Fibroblast of skin of left quadriceps (primary cell): ENCODE data around the gene ST3GAL3.

Source experiments
- DNase-seq, 2 experiments: peaks; one replicate each; pipeline ENCODE4 v3.0.0-alpha.2; 2013; ENCODE audit warnings: low read depth in 2 of 2

Gene ST3GAL3

DNA sequence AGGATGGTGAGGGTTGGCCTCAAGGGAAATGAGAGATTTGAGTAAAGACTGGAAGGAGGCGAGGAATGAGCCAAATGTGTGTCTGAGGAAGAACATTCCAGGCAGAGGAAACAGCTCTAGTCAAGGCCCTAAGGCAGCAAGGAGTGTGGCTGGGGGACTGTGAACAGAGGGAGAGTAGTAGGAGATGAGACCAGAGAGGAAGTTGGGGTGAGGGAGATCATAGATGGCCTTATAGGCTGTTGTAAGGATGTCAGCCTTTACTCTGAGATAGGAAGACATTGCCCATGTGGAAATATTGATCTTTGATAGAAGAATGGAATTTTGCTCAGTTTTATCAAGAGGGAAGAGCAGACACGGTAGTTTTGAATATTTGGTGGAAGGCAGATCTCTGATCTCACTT, 171.1 kb downstream of the ST3GAL3 start:
- no peak for DNase-seq

DNA sequence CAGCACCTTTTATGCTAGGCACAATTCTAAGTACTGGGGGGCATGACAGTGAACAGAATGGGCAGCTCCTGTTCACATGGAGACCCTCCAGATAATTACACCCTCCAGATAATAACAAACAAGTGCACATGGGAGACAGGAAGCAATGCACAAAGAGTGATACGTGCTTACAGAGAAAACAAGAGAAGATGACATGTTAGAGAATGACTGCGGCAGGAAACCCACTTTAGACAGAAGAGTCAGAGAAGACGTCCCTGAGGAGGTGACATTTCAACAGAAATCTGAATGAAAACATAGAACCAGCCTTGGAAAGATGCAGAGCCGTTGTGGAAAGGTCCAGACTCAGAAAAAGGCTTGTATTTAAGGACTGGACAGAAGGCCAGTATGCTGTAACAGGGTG, 171.5 kb downstream of the ST3GAL3 start:
- DNase-seq: no peak

DNA sequence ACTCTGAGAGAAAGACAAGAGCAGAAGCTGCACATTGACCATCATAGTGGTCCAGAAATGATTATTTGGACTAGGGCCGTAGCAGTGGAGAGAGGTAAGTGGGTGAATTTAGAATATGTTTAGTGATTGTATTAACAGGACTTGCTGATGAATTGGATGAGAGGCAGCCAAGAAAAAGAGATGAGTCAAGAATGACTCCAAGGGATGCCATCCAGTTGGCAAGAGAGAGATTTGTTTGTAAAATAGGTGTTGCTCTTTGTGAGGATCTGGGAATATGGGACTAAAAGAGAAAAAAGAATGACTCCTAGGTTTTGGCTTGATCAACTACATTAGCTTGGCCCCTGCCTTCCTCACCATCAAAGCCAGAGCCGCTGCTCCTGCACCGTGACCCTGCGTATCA, 172.1 kb downstream of the ST3GAL3 start:
- no peak for DNase-seq

DNA sequence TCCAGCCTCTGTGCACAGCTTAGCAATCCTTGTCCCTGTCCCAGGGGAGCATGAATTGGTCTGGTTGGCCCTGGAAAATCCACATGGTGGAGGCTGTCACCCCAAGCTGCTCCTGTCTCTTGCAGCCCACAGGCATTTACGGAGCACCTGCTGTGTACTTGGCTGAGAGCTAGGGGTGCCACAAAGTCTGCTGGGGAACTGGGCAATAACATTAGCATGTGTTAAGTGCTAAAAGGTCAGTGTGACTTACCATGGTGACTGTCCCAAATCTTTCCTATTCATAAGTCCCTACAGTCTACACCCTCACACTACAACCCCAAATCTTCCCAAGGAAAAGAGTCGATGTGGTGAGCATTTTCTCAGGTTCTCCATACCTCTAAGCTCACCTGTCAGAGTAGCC, 172.7 kb downstream of the ST3GAL3 start:
- DNase-seq: no peak

DNA sequence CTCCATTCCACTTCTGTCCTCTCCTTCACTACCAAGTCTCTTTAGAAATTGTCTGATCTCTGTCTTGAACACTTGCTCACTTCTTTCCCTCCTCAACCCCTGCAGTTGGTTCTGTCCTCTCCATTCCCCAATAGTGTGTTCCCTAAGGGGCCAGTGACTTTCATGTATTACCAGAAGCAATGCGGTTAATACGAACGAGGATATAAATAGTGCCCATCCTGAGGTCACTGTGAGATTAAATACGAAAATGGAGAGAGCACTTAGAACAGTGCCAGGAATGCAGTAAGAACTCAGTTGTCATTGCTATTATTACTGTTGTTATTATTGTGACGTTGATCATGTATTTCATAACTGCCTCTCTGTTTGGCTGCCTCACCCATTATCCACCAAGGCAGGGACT, 173.3 kb downstream of the ST3GAL3 start:
- no peak for DNase-seq

DNA sequence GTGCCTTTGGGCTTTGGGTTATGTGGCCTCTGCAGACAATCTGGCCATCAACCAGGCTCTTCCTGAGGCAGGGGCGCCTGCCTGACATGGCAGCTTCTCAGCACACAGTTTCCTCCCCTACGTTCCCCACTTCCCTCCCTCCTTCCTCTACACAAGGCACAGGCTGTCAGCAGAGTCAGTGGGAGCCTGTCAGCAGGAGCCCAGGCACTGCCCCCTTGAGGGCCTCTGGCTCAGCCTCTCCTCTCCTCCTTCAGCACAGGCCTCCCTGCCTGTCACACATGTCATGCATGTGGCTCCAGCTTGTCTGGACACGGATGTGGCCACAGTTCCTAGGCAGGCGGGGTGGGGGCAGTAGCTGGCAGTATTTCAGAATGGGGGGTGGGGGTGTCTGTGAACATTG, 174.1 kb downstream of the ST3GAL3 start:
- DNase-seq: no peak

DNA sequence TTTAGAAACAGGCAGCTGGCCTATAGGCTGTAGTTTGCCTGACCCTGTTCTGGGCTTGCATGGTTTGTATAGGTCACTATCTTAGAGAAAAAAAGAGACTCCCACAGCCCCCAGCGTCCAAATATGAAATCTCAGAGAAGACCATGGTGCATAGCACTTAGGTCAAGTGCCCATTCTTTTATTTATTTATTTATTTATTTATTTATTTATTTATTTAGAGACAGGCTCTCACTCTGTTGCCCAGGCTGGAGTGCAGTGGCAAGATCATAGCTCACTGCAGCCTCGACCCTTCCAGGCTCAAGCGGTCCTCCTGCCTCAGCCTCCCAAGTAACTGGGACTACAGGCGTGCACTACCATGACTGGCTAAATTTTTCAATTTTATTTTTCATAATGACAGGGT, 175.4 kb downstream of the ST3GAL3 start:
- DNase-seq: no peak

DNA sequence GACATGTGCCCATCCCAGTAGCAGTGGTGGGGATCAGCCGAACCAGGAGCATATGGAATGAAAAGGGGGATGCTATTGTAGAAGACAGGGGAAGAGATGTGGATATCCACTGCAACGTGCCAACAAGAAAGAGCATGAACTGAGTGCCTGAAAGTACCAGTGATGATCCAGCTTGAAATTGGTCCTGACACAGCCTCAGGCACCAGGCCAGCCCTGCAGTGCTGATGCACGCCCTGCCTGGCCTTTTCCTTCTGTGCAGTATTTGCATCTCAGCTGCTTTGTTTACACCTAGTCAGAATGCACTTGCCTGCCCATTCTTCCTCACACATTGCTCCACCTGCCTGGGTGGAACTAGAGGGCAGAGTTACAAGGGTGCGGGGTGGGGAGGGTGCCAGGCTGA, 176.0 kb downstream of the ST3GAL3 start:
- no peak for DNase-seq

DNA sequence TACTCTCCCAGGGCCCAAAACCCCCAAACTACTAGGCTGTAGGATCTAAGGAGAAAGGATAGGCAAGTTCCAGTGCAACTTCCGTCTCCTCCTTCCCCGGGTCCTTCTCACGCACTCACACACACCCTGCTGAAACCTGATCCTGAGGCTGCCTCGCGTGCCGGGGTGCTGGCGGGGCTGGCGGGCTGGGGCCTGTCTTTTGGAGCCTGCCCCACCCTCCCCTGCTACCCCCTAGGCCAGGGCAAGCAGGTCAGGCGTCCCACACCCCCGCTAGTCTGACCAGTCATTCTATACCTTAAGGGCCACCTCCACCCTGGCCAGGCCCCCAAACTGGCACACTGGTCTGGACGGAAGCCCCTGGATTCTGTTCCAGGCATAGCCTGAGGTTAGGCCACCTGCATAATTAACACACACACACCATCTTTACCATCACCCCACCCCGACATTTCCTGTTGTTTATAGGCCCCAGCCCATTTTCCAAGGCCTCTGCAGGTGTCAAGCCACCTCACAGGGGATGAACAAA, 178.0 kb downstream of the ST3GAL3 start:
- DNase-seq: no peak

DNA sequence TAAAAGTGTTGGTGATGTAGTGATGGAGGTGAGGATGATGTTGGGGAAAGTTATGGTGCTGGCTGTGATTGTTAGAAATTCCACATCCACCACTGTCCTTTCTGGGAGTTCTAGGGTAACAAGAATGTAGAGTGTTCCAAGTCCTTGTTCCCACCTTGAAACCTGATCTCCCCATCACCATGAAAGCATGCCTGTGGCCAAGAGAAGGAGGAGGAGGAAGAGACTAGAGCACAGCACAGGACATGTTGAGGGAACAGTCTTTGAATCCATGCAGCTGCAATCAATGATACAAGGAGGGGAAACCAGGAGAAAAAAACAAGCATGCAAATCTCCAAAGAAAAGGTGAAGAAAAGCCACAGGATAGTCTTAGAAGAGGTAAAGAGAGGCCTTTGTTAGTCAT, 180.4 kb downstream of the ST3GAL3 start:
- no peak for DNase-seq

DNA sequence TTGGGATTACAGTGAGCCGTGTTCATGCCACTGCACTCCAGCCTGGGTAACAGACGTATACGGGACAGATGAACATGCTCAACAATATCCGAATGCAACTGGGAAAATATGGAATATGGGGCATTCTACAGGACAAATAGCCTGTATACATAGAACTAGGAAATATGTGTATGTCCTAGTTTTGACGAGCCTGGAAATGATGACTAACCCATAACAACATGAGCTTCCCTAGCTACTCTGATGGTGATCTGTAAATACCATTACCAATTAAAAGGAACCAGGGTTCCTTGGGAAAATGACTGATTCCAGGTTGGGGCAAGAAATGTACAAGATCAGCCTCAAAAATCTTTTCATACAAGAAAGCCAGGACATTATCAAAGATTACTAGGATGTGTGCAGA, 183.5 kb downstream of the ST3GAL3 start:
- no peak for DNase-seq

DNA sequence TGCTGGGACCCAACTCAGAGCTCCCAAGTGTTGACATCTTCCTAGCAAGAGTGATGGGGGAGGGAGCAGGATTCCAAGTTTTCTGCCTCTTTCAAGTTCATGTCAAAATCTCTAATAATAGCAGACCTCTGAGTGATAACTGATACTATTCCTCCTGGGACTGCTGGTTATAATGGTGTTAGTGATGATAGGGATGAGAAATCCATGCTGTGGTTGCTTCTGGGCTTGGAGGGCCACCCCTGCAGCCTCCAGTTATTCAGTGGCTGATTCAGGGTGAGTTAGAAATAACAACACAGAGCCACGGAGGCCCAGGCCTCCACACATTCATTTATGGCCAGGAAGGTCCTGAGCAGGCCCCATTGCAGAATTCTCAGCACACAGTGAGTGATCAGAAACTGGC, 185.7 kb downstream of the ST3GAL3 start:
- peak; percentile 25 to 32 for DNase-seq

DNA sequence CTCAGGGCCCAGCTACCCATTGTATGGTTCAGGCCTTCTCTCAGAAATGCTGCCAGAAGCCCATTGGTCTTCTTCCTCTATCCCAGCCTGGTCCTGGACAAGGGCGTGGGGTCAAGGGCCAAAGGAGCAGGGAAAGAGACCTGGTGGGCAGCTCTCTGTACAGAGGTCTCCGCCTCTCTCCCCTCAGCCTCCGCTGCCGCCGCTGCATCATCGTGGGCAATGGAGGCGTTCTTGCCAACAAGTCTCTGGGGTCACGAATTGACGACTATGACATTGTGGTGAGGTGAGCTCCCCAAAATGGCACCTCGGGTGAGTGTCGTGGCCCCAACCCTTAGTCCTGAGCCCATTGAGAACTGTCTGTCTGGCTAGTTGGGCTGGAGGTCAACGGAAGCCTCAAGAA, 191.6 kb downstream of the ST3GAL3 start:
- DNase-seq: no peak

DNA sequence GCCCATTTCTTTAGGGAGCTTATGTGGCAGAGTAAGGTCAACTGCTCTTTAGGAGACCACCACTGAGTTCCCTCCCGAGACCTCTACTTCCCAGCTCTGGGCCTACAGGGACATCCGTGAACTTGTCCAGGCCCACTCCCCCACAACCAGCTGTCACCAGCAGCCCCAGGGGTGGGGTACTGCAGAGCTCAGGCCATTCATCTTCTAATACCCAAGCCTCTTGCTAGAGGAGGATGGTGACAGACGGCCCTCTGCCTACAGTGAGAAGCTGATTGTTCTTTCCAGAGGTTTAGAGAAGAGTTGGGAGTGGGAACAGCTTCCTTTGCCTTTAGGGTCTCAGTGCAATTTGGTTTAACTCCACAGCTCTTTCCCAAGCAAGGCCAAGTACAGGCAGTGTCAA, 193.1 kb downstream of the ST3GAL3 start:
- DNase-seq: no peak

DNA sequence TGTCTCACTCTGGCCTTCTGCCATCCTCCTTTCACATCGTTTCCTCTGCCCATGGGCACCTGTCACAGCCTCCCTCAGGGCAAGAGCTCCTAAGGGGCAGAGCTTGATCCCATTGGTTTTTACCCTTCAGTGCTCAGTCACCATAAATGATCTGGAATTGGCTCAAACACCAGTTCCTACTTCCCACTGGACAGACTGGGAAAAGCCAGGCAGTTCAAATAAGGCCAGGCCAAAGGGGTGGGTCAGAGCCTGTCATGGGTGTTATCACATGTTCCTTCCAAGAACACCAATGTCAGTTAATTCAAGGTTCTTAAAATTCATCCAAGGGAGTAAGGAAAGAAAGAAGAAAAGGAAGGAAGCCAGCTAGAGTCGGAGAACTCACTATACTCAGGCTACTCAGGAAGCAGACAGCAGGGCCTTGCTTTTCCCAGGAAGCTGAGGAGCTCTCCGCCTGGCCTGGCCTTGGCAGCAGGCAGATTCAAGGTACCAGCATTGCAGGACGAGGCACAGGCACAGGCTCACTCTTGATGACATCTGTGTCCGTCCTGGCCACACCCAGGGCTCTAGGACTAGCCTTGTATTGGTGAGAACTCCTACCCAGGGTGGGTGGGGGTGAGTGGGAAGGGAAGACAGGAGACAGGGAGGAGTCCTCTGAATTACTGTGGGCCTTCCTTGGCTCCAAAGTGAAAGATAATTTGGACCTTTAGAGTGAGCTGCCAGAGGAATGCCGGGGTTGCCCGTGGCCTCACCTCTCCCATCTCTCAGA, 194.0 kb downstream of the ST3GAL3 start:
- no peak for DNase-seq

DNA sequence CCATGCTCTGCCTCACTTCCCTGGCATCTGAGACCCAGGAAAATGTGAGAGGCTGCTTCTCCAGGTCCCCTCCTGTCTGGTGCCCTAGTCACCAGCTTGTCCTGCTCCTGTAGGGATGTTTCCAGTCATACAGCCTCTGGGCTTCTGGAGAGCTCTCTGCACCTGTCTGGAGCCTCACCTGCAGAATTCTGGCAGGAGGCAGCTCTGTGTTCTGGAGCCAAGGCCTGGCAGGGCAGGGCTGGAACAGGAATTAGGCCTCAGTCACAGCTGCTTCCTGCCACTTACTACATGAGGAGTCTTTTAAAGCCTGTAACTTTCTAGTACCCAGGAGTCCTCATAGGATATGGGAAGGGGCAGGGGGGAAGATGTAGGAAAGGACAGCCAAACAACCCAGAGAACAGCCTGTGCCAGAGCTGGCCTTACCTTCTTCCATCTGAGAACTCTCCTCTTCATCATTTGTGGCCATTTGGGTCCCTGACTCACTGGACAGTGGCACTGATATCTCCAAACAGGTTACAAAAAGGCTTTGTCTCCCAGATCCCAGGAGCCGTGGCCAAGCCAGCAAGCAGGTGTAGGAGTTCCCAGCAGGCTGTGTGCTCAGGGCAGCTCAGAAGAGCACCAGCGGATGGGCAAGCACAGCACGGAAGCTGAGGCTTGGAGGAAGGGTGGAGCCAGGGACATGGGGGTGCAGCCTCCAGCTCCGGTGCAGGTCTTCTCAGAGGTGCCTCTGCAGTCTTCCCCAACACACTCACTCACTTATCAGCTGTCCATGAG, 194.9 kb downstream of the ST3GAL3 start:
- DNase-seq: no peak

DNA sequence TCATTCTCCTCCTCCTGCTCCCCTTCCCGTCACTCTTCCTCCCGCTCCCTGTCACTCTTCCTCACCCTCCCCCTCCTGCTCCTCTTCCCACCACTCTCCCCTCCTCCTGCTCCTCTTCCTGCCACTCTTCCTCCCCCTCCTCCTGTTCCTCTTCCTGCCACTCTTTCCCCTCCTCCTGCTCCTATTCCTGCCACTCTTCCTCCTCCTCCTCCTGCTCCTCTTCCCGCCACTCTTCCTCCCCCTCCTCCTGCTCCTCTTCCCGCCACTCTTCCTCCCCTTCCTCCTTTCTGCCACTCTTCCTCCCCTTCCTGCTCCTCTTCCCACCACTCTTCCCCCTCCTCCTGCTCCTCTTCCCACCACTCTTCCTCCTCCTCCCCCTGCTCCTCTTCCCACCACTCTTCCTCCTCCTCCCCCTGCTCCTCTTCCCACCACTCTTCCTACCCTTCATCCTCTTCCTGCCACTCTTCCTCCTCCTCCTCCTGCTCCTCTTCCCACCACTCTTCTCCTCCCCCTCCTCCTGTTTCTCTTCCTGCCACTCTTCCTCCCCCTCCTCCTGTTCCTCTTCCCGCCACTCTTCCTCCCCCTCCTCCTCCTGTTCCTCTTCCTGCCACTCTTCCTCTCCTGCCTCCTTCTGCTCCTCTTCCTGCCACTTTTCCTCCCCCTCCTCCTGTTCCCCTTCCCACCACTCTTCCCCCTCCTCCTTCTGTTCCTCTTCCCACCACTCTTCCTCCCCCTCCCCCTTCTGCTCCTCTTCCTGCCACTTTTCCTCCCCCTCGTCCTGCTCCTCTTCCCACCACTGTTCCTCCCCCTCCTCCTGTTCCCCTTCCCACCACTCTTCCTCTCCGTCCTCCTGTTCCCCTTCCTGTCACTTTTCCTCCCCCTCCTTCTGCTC, 197.6 kb downstream of the ST3GAL3 start:
- no peak for DNase-seq

DNA sequence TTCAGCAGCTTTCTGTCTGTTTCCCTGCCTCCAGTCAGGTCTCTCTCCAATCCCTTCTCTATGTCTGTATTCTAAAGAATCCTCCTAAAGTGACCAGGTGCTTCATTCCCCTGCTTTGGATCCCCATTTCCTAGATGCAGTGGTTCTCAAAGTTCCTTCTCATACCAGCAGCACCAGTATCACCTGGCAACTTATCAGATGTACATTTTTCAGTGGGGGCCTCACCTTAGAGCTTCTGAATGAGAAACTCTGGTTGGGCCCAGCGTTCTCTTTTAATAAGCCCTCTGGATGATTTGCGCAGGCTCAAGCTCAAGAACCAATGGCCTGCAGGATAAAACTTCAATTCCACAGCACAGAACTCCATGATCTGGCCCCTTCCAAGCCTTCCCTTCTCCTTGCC, 200.9 kb downstream of the ST3GAL3 start:
- DNase-seq: no peak

DNA sequence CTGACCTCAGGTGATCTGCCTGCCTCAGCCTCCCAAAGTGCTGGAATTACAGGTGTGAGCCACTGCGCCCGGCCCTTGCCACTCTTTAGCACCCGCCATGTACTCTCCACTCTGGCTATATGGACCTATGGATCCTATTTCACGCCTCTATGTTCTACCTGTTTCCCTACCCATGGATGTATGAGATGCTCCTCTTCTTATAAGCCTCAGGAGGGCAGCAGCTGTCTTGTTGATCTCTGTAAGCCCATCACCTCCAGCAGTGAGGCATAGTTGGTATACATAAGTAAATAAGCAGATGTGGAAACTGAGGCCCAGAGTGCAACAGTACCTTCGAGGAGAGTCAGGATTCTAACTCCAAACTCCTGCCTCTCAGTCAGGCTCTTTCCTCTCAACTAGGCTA, 201.5 kb downstream of the ST3GAL3 start:
- no peak for DNase-seq

DNA sequence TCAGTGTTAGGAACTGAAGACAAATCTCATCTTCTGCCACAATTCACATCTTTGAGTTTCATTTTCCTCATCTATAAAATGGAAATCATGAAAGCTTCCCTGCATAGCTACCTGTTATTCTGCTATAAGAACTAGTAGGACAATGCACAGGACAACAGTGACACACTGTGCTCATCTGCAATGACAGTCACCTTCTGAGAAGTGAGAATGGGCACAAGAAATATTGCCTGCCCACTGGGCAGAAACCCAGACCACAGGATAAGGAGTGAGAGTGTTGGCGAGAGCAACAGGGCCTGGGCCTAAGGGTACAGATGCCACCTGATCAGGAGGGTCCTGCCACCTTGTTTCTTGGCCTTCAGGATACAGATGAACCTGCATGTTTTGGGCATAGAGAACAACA, 203.0 kb downstream of the ST3GAL3 start:
- no peak for DNase-seq

DNA sequence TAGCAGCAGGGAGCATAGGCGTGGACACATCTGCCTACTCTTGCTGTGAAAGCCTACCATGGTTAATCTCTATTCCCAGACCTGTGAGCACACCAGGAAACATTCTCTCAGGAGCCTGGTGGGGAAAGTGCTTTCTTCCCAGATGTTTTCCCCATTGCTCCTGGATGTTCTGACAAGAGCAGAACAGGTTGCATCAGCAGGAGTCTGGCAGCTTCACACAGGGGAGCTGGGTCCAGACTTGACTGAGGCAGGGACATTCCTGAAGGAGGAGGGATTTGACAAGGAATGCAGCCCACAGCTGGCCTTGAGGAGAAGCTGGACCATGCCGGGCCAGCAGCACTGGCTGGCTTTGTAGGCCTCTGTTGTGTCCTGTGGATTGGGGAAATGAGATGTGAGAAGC, 205.3 kb downstream of the ST3GAL3 start:
- peak; percentile 64 to 66 for DNase-seq

DNA sequence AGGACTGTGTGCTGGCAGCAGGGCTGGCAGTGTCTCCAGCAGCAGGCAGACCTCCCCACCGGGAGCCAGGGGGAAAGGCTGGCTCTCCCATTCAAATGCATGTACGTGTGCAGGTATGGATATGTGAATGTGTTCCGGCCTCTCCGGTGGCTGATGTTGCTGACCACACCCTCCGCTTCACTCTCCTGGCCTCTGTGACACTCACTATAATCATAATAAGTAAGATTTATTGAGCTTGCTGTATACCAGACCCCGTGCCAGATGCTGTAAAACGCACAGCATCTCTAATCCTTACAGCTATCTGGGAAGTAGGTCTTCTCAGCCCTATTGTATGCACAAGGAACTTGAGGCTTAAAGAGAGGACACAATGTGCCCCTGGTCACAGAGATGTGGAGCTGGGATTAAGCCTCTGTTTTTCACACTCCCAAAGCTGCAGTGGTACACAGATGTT, 205.7 kb downstream of the ST3GAL3 start:
- DNase-seq: no peak
